CD8-positive, alpha-beta memory T cell (primary cell): Measurements from ENCODE around the gene EFCAB7. TPM values are rescaled to one million over a fixed set of nuclear protein-coding genes. Genes with fewer than 3 reads are reported as not detected.
"Not testable (repeated sequence)": the region's sequence is repeated elsewhere in the genome, so short reads cannot be mapped to it uniquely, and the experiment has no call there.

ENCODE experiments used
- CTCF ChIA-PET: fragments of 350-600 bp; sonication (Branson Sonifier 250); formaldehyde crosslinking; loops from one replicate; lab custom pipeline; 2021; ENCODE audit warnings: antibody characterized with exemption; lab: Charles Lee
- POLR2A ChIA-PET: fragments of 350-600 bp; sonication (Branson Sonifier 250); formaldehyde crosslinking; loops from one replicate; lab custom pipeline; 2021; ENCODE audit warnings: antibody characterized with exemption; lab: Charles Lee
- DNase-seq, 5 donors: peaks; one replicate each; pipeline versions ENCODE4 v3.0.0 to v3.0.0-alpha.2; 2020 to 2022; ENCODE audit warnings: mixed read lengths in 1 of 5
- H3K27ac ChIP-seq: one replicate; pipeline ENCODE4 v1.7.0; 2013; ENCODE audit warnings: low read depth, mild to moderate bottlenecking, low read length, moderate library complexity
- H3K27me3 ChIP-seq: 2 replicates; pipeline ENCODE4 v1.7.0; 2013; ENCODE audit warnings: low read length, mild to moderate bottlenecking; ENCODE audit not compliant: insufficient read depth, poor library complexity, severe bottlenecking
- H3K36me3 ChIP-seq: 2 replicates; pipeline ENCODE4 v1.7.0; 2013; ENCODE audit warnings: mild to moderate bottlenecking, low read length, moderate library complexity; ENCODE audit not compliant: insufficient read depth
- H3K4me1 ChIP-seq: 2 replicates; pipeline ENCODE4 v1.7.0; 2013; ENCODE audit warnings: mild to moderate bottlenecking, low read length, moderate library complexity; ENCODE audit not compliant: insufficient read depth
- H3K4me3 ChIP-seq: 2 replicates; pipeline ENCODE4 v1.7.0; 2013; ENCODE audit warnings: mild to moderate bottlenecking, low read length
- H3K9me3 ChIP-seq: 2 replicates; pipeline ENCODE4 v1.7.0; 2013; ENCODE audit warnings: mild to moderate bottlenecking, low read length
- H3K27ac Mint-ChIP-seq, 8 donors: one replicate each; pipeline ENCODE4 v1.8.0; 2020 to 2021; ENCODE audit warnings: mixed read lengths in 8 of 8, mild to moderate bottlenecking in 6 of 8, inconsistent platforms in 3 of 8, moderate library complexity in 3 of 8
- H3K27me3 Mint-ChIP-seq, 2 donors: one replicate each; pipeline ENCODE4 v1.8.0; 2020 to 2021; ENCODE audit warnings: mixed read lengths in 2 of 2, mild to moderate bottlenecking in 1 of 2, moderate library complexity in 1 of 2
- H3K36me3 Mint-ChIP-seq, 3 donors: one replicate each; pipeline ENCODE4 v1.8.0; 2020 to 2021; ENCODE audit warnings: mixed read lengths in 3 of 3, inconsistent platforms in 1 of 3, mild to moderate bottlenecking in 1 of 3
- H3K4me1 Mint-ChIP-seq, 3 donors: one replicate each; pipeline ENCODE4 v1.8.0; 2020 to 2021; ENCODE audit warnings: mixed read lengths in 3 of 3, inconsistent platforms in 1 of 3, mild to moderate bottlenecking in 1 of 3
- H3K4me3 Mint-ChIP-seq, 7 donors: one replicate each; pipeline ENCODE4 v1.8.0; 2020 to 2021; ENCODE audit warnings: mixed read lengths in 7 of 7, mild to moderate bottlenecking in 6 of 7, moderate library complexity in 4 of 7, inconsistent platforms in 2 of 7
- H3K9me3 Mint-ChIP-seq, 5 donors: one replicate each; pipeline ENCODE4 v1.8.0; 2020 to 2022; ENCODE audit warnings: mixed read lengths in 5 of 5, mild to moderate bottlenecking in 3 of 5, moderate library complexity in 2 of 5, inconsistent platforms in 1 of 5
- polyA plus RNA-seq: library from polyadenylated mRNA; unstranded; fragments of 300-500 nt; fragmentation: Illumina TruSeq; gene quantifications from one replicate; pipeline ENCODE4 v1.2.3, GENCODE V29; 2021
- total RNA-seq, 2 experiments: library from RNA; stranded (reverse); gene quantifications; one replicate each; pipeline ENCODE4 v1.2.3, GENCODE V29; 2021

Gene EFCAB7
- total and polyA plus RNA-seq, 3 experiments from 2014 or later = 4.5 to 7.4 (median 6.7) TPM

GRCh38 chr1:63557365-63557987 is 34.2 kb downstream of the EFCAB7 start:
- no peak overlapping the region for H3K4me3 ChIP-seq
- CTCF ChIA-PET = interaction anchor here (1.1 kb wide), 1 partner anchor 689 kb away, joined by 3 read pairs; no protein-coding TSS in a partner anchor
- no peaks in the 10 kb centered on the region for H3K36me3 ChIP-seq
- Mint-ChIP-seq H3K9me3 (no peaks in the 10 kb centered on the region), H3K36me3 (peaks cover 3 to 22% (median 3%) of the 10 kb centered on the region in 3 donors), H3K4me1 (peaks cover 0 to 4% (median 0%) of the 10 kb centered on the region in 3 donors), H3K4me3 (no peak overlapping the region), H3K27me3 (no peaks in the 10 kb centered on the region), H3K27ac (no peak overlapping the region)
- no peaks in the 10 kb centered on the region for H3K9me3 ChIP-seq
- no peaks in the 10 kb centered on the region for H3K4me1 ChIP-seq
- no peaks in the 10 kb centered on the region for H3K27me3 ChIP-seq
- POLR2A ChIA-PET = no interaction called here
- H3K27ac ChIP-seq = no peak overlapping the region
- DNase-seq = no peak

GRCh38 chr1:63559357-63559756 is 36.0 kb downstream of the EFCAB7 start:
- H3K27ac Mint-ChIP-seq = no peak overlapping the region
- H3K4me1 ChIP-seq = no peaks in the 10 kb centered on the region
- H3K9me3 Mint-ChIP-seq = no peaks in the 10 kb centered on the region
- no peak for DNase-seq
- no peak overlapping the region for H3K4me3 Mint-ChIP-seq
- H3K9me3 ChIP-seq = no peaks in the 10 kb centered on the region
- no peak overlapping the region for H3K27ac ChIP-seq
- peaks cover 3 to 20% (median 3%) of the 10 kb centered on the region in 3 donors for H3K36me3 Mint-ChIP-seq
- ChIA-PET CTCF (interaction anchor here (0.7 kb wide), 1 partner anchor 15 kb away, joined by 5 read pairs; no protein-coding TSS in a partner anchor), POLR2A (no interaction called here)
- no peaks in the 10 kb centered on the region for H3K36me3 ChIP-seq
- H3K4me1 Mint-ChIP-seq = peaks cover 0 to 4% (median 0%) of the 10 kb centered on the region in 3 donors
- no peak overlapping the region for H3K4me3 ChIP-seq
- no peaks in the 10 kb centered on the region for H3K27me3 ChIP-seq
- H3K27me3 Mint-ChIP-seq = no peaks in the 10 kb centered on the region

- peaks cover 3 to 25% (median 6%) of the 10 kb centered on the region in 3 donors for H3K36me3 Mint-ChIP-seq
- H3K27ac Mint-ChIP-seq = no peak overlapping the region
- no peak for DNase-seq
- H3K36me3 ChIP-seq = no peaks in the 10 kb centered on the region
- no peaks in the 10 kb centered on the region for H3K9me3 ChIP-seq
- H3K27me3 Mint-ChIP-seq = no peaks in the 10 kb centered on the region
- H3K4me1 ChIP-seq = no peaks in the 10 kb centered on the region
- H3K9me3 Mint-ChIP-seq = no peaks in the 10 kb centered on the region
- H3K4me3 Mint-ChIP-seq = no peak overlapping the region
- H3K27me3 ChIP-seq = no peaks in the 10 kb centered on the region
- no peak overlapping the region for H3K4me3 ChIP-seq
- no peaks in the 10 kb centered on the region for H3K4me1 Mint-ChIP-seq
- ChIA-PET CTCF (interaction anchor here (1.2 kb wide), 1 partner anchor 8 kb away, joined by 4 read pairs; no protein-coding TSS in a partner anchor), POLR2A (no interaction called here)
- H3K27ac ChIP-seq = no peak overlapping the region
Observed at GRCh38 chr1:63563745-63564144, 40.4 kb downstream of the EFCAB7 start.

GRCh38 chr1:63569068-63569467 is 45.7 kb downstream of the EFCAB7 start:
- Mint-ChIP-seq H3K9me3 (no peaks in the 10 kb centered on the region), H3K27me3 (no peaks in the 10 kb centered on the region)

GRCh38 chr1:63569640-63570316 is 46.5 kb downstream of the EFCAB7 start:
- Histone ChIP-seq H3K27ac (no peak overlapping the region), H3K9me3 (no peaks in the 10 kb centered on the region), H3K4me1 (no peaks in the 10 kb centered on the region), H3K4me3 (no peak overlapping the region), H3K36me3 (no peaks in the 10 kb centered on the region), H3K27me3 (no peaks in the 10 kb centered on the region)
- Mint-ChIP-seq H3K9me3 (no peaks in the 10 kb centered on the region), H3K27me3 (no peaks in the 10 kb centered on the region), H3K4me3 (no peak overlapping the region), H3K27ac (peak overlapping the region in 1 of 8 donors; percentile 1), H3K4me1 (no peaks in the 10 kb centered on the region), H3K36me3 (peaks cover 0 to 5% (median 5%) of the 10 kb centered on the region in 3 donors)
- DNase-seq = no peak
- ChIA-PET POLR2A (no interaction called here), CTCF (no interaction called here)

More at GRCh38 chr1:63569068-63569467, 45.7 kb downstream of the EFCAB7 start:
- H3K27ac Mint-ChIP-seq = peak overlapping the region in 1 of 8 donors; percentile 43
- Histone ChIP-seq H3K9me3 (no peaks in the 10 kb centered on the region), H3K27ac (no peak overlapping the region), H3K36me3 (no peaks in the 10 kb centered on the region), H3K27me3 (no peaks in the 10 kb centered on the region), H3K4me1 (no peaks in the 10 kb centered on the region), H3K4me3 (no peak overlapping the region)
- no peak for DNase-seq
- H3K4me1 Mint-ChIP-seq = no peaks in the 10 kb centered on the region
- ChIA-PET CTCF (no interaction called here), POLR2A (no interaction called here)
- H3K36me3 Mint-ChIP-seq = peaks cover 0 to 10% (median 5%) of the 10 kb centered on the region in 3 donors
- no peak overlapping the region for H3K4me3 Mint-ChIP-seq

GRCh38 chr1:63572686-63573085 is 49.4 kb downstream of the EFCAB7 start:
- H3K9me3 Mint-ChIP-seq, H3K27me3 Mint-ChIP-seq, H3K27ac Mint-ChIP-seq, H3K27ac ChIP-seq, H3K4me1 ChIP-seq, H3K4me3 ChIP-seq, H3K9me3 ChIP-seq, H3K27me3 ChIP-seq, H3K36me3 Mint-ChIP-seq, H3K4me1 Mint-ChIP-seq, DNase-seq, POLR2A ChIA-PET, H3K4me3 Mint-ChIP-seq, H3K36me3 ChIP-seq, CTCF ChIA-PET: not testable (repeated sequence)

- CTCF ChIA-PET = interaction anchor here (0.6 kb wide), 1 partner anchor 15 kb away, joined by 5 read pairs; no protein-coding TSS in a partner anchor
Observed at GRCh38 chr1:63574203-63574796, 51.0 kb downstream of the EFCAB7 start.

GRCh38 chr1:63575340-63575826 is 52.1 kb downstream of the EFCAB7 start:
- H3K36me3 Mint-ChIP-seq = peaks cover 0 to 6% (median 2%) of the 10 kb centered on the region in 3 donors

More at GRCh38 chr1:63574203-63574796, 51.0 kb downstream of the EFCAB7 start:
- H3K27ac ChIP-seq, H3K4me3 Mint-ChIP-seq, H3K9me3 Mint-ChIP-seq, H3K4me1 Mint-ChIP-seq, DNase-seq, H3K4me3 ChIP-seq, H3K36me3 ChIP-seq, POLR2A ChIA-PET, H3K27me3 Mint-ChIP-seq, H3K4me1 ChIP-seq, H3K9me3 ChIP-seq, H3K27me3 ChIP-seq, H3K27ac Mint-ChIP-seq, H3K36me3 Mint-ChIP-seq: not testable (repeated sequence)

More at GRCh38 chr1:63575340-63575826, 52.1 kb downstream of the EFCAB7 start:
- no peaks in the 10 kb centered on the region for H3K36me3 ChIP-seq
- POLR2A ChIA-PET = no interaction called here
- Mint-ChIP-seq H3K27me3 (no peaks in the 10 kb centered on the region), H3K9me3 (peaks cover 0 to under 1% (median 0%) of the 10 kb centered on the region in 5 donors), H3K4me3 (no peak overlapping the region), H3K4me1 (no peaks in the 10 kb centered on the region), H3K27ac (no peak overlapping the region)
- CTCF ChIA-PET = interaction anchor here (1.0 to 1.9 kb wide), 5 partner anchors 16 to 38 kb away, joined by 3 to 7 read pairs (median 5); partner anchors contain the start of gene PGM1
- DNase-seq = peak in 2 of 5 donors; percentile 18
- no peaks in the 10 kb centered on the region for H3K9me3 ChIP-seq
- no peak overlapping the region for H3K27ac ChIP-seq
- H3K4me1 ChIP-seq = no peaks in the 10 kb centered on the region
- H3K27me3 ChIP-seq = no peaks in the 10 kb centered on the region
- H3K4me3 ChIP-seq = no peak overlapping the region
